Panc1 (cell line): Measurements from ENCODE around the gene UBASH3A. TPM values are rescaled to one million over a fixed set of nuclear protein-coding genes. Genes with fewer than 3 reads are reported as not detected.
A peak's percentile ranks its signal among the peaks of the same experiment; 100 is the strongest.

Experiments
- ATAC-seq: fragments of 200-7000 bp; cut with Tn5 transposase; 2 replicates; pipeline ENCODE4 v1.9.1; 2020; ENCODE audit warnings: mild to moderate bottlenecking, moderate library complexity
- BruUV-seq: library from RNA; stranded (reverse); fragments of 400-500 nt; replicated peaks from 2 replicates; lab custom pipeline; 2021; lab: Mats Ljungman, UMichigan
- CTCF ChIA-PET: fragments of 300-600 bp; sonication (Branson Sonifier 250); formaldehyde crosslinking; loops from one replicate; lab custom pipeline; 2022; ENCODE audit warnings: antibody characterized with exemption; lab: Charles Lee
- POLR2A ChIA-PET: fragments of 300-600 bp; sonication (Branson Sonifier 250); formaldehyde crosslinking; loops from one replicate; lab custom pipeline; 2022; ENCODE audit warnings: antibody characterized with exemption; lab: Charles Lee
- DNase-seq: peaks from one replicate; pipeline ENCODE4 v3.0.0-alpha.2; 2010; ENCODE audit warnings: low read depth, low spot score
- H3K27ac ChIP-seq: 2 replicates; pipeline ENCODE4 v1.5.1; 2011; ENCODE audit warnings: mild to moderate bottlenecking, low read length, inconsistent platforms
- H3K27me3 ChIP-seq: fragments of 200-500 bp; sonication (Bioruptor generic); 2 replicates; pipeline ENCODE4 v1.6.0; 2014; ENCODE audit warnings: low read length, inconsistent platforms; ENCODE audit not compliant: control insufficient read depth, insufficient read depth
- H3K36me3 ChIP-seq: fragments of 200-500 bp; sonication (Bioruptor generic); 2 replicates; pipeline ENCODE4 v1.5.1; 2014; ENCODE audit warnings: inconsistent platforms, mild to moderate bottlenecking, low read length, moderate library complexity; ENCODE audit not compliant: control insufficient read depth, insufficient read depth
- H3K4me1 ChIP-seq: 2 replicates; pipeline ENCODE4 v1.5.1; 2011; ENCODE audit warnings: inconsistent platforms, mild to moderate bottlenecking, low read length, moderate library complexity; ENCODE audit not compliant: control insufficient read depth, insufficient read depth
- H3K4me3 ChIP-seq, 2 experiments: 2 replicates each; pipeline ENCODE4 v1.5.1; 2011 to 2012; ENCODE audit warnings: low read depth in 2 of 2, low read length in 2 of 2, mild to moderate bottlenecking in 2 of 2, inconsistent platforms in 1 of 2, moderate library complexity in 1 of 2
- H3K9me3 ChIP-seq: fragments of 200-500 bp; sonication (Bioruptor generic); 2 replicates; pipeline ENCODE4 v1.5.1; 2014; ENCODE audit warnings: low read depth, mild to moderate bottlenecking, inconsistent platforms, low read length, moderate library complexity; ENCODE audit not compliant: control insufficient read depth, insufficient read depth
- CTCF ChIP-seq: fragments of 450-650 bp; IDR thresholded peaks from 2 replicates; pipeline ENCODE4 v1.5.1; 2017; ENCODE audit warnings: mild to moderate bottlenecking
- POLR2AphosphoS5 ChIP-seq: IDR thresholded peaks from 2 replicates; pipeline ENCODE4 v1.6.1; 2012; ENCODE audit warnings: mild to moderate bottlenecking, low read depth, low read length, moderate library complexity
- REST ChIP-seq, 2 experiments: IDR thresholded peaks; 2 replicates each; pipeline ENCODE4 v1.6.1; 2011 to 2012; ENCODE audit warnings: low read depth in 2 of 2, control low read depth in 1 of 2, low read length in 1 of 2, mild to moderate bottlenecking in 1 of 2, moderate library complexity in 1 of 2; ENCODE audit not compliant: insufficient read depth in 1 of 2
- SIN3A ChIP-seq: IDR thresholded peaks from 2 replicates; pipeline ENCODE4 v1.6.1; 2012; ENCODE audit warnings: low read depth, mild to moderate bottlenecking, low read length, moderate library complexity, borderline replicate concordance; ENCODE audit not compliant: insufficient read depth
- TCF7L2 ChIP-seq: IDR thresholded peaks from 2 replicates; pipeline ENCODE4 v1.6.1; 2011; ENCODE audit warnings: mild to moderate bottlenecking, low read depth, low read length, inconsistent platforms
- in situ Hi-C: cut with HindIII; loops from 2 replicates; pipeline ENCODE4 v1.10.0; 2016; ENCODE audit warnings: low sequenced_read_pairs, low pct_unique_long_range_greater_than_20kb
- intact Hi-C: fragments of 100-400 bp; cut with micrococcal nuclease; formaldehyde crosslinking; loops from one replicate; pipeline ENCODE4 v1.10.0; 2022; ENCODE audit not compliant: unreplicated experiment
- total RNA-seq: library from RNA; stranded (reverse); gene quantifications from one replicate; pipeline ENCODE4 v1.2.1, GENCODE V29; 2021; ENCODE audit not compliant: unreplicated experiment

The UBASH3A gene
- total RNA-seq, 1 experiment from 2014 or later, result 0.33 TPM

GRCh38 chr21:42363312-42363711 lies 40.4 kb upstream of the UBASH3A start:
- Histone ChIP-seq H3K27ac (no peak overlapping the region), H3K4me3 (no peak overlapping the region), H3K4me1 (no peaks in the 10 kb centered on the region; the same call in 1 of the 2 replicates), H3K9me3 (no peaks in the 10 kb centered on the region), H3K27me3 (no peaks in the 10 kb centered on the region), H3K36me3 (no peaks in the 10 kb centered on the region)
- ATAC-seq (no peak), DNase-seq (no peak)
- BruUV-seq, result no TSS peak
- no peak for TF ChIP-seq TCF7L2
- no peak for TF ChIP-seq POLR2AphosphoS5
- TF ChIP-seq SIN3A, result no peak
- TF ChIP-seq CTCF, result no peak
- TF ChIP-seq REST (IDR thresholded peaks at IDR 0.05; ENCODE audit: insufficient read depth in 1 of 2, low read depth in 2 of 2, low read length in 1 of 2), result no peak
- intact Hi-C loops (no loop called here), in situ Hi-C loops (no loop called here)
- ChIA-PET POLR2A (no interaction called here), CTCF (no interaction called here)

GRCh38 chr21:42364304-42364865 lies 39.3 kb upstream of the UBASH3A start:
- Histone ChIP-seq H3K27ac (no peak overlapping the region), H3K4me1 (no peaks in the 10 kb centered on the region; the same call in 1 of the 2 replicates), H3K27me3 (no peaks in the 10 kb centered on the region), H3K9me3 (no peaks in the 10 kb centered on the region), H3K36me3 (no peaks in the 10 kb centered on the region), H3K4me3 (no peak overlapping the region)
- no TSS peak for BruUV-seq
- intact Hi-C loops (no loop called here), in situ Hi-C loops (no loop called here)
- no peak for DNase-seq
- ChIA-PET POLR2A (no interaction called here), CTCF (no interaction called here)
- 0 out of 2 replicates have a peak, but pooled peaks have one; percentile 42 for ATAC-seq
- no peak for TF ChIP-seq CTCF
